Measurements from ENCODE around the gene MADD.

MADD gene

DNA sequence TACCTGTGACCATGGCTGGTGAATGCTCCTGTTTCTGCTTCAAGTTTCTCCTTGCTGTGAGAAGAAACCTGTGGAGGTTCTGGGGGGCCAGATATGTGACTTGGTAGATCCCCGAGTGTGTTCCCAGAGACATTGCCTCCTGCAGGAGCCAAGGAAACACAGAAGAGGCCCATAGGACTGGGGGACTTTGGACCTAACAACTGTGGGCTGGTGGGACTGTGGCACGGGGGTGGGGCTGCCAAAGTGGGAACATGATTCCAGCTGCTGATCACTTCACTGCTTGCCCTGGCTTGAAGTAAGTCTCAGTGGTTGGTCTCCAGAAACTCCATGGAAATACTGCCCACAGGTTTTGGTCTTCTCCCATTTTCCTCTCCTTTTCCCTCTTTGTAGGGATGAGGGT lies 16.3 kb upstream of the MADD start:
- no peak for DNase-seq

GRCh38 chr11:47254386-47254785 lies 15.5 kb upstream of the MADD start:
- DNase-seq, result no peak

DNA sequence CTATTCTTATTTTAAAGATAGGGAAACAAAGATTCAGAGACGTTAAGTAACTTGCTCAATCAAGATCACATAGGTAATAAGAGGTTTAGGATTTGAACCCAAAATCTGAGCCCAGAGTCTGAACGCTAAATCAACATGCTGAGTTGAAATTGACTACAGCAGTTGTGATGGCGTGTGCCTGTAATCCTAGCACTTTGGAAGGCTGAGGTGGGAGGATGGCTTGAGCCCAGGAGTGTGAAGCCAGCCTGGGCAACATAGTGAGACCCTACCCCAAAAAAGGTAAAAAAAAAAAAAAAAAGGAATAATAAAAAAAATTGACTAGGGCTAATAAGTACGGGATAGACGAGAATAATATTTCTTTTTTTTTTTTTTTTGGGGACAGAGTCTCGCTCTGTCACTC lies 13.6 kb upstream of the MADD start:
- DNase-seq, result no peak

- no peak for DNase-seq
These were observed 12.8 kb upstream of the MADD start for GRCh38 chr11:47257177-47257516.

- peak; percentile 71 for DNase-seq
These were observed 12.2 kb upstream of the MADD start, which contains the start of gene NR1H3 for GRCh38 chr11:47257517-47258316. TSS of gene NR1H3 (plus strand) at chr11:47257996. CDS start at chr11:47259217, 1,221 bp downstream.

DNA sequence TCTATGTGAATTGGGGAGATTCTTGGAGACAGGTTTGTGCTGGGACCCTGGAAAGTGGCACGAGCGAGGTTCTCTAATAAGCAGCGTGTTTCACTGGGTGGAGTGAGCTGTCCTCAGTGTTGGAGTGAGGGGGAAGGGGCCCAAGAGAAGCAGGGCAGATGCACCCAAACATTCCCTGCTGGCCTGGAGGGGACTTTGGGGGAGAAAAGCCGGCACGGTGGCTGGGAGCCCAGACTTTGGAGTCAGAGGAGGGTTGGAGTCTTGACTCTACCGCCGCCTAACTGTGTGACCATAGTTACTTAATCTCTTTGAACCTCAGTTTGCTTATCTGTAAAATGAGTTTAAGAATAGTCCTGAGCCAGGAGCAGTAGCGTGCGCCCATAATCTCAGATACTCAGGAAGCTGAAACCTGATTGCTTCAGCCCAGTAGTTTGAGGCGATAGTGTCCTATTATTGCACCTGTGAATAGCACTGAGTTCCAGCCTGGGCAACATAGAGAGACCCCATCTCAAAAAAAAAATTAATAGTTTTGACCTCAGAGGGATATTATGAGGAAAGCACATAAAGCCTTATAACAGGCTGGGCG lies 11.5 kb upstream of the MADD start:
- peak; percentile 64 for DNase-seq

GRCh38 chr11:47259232-47259977 lies 10.5 kb upstream of the MADD start:
- DNase-seq, result peak; percentile 77

- no peak for DNase-seq
These were observed 9.6 kb upstream of the MADD start for GRCh38 chr11:47260366-47260765.

GRCh38 chr11:47261291-47261800 lies 8.6 kb upstream of the MADD start:
- DNase-seq, result no peak

GRCh38 chr11:47264119-47264518 lies 5.8 kb upstream of the MADD start:
- no peak for DNase-seq

DNA sequence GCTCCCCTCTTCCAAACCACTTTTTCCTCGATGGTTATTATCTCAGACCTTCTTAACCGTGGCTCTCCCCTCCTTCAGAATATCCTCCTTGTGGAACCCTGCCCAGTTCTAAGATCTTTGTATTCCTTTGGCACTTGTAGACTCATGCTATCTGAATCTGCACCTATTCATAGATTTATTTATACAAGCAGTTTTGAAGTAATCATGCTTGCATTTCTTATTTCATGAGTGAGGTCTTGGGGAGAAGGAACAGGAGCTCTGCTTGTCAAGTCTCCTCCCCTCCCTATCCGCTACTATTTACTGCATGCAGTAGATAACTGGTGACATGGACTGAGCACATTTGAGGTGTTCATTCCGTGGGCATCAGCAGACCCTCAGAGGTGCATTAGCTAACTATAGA lies 5.4 kb upstream of the MADD start:
- DNase-seq, result peak; percentile 51

- DNase-seq, result no peak
These were observed 2.1 kb upstream of the MADD start for GRCh38 chr11:47267876-47268275.

- DNase-seq, result no peak
These were observed 1.4 kb upstream of the MADD start for GRCh38 chr11:47268448-47269001.

DNA sequence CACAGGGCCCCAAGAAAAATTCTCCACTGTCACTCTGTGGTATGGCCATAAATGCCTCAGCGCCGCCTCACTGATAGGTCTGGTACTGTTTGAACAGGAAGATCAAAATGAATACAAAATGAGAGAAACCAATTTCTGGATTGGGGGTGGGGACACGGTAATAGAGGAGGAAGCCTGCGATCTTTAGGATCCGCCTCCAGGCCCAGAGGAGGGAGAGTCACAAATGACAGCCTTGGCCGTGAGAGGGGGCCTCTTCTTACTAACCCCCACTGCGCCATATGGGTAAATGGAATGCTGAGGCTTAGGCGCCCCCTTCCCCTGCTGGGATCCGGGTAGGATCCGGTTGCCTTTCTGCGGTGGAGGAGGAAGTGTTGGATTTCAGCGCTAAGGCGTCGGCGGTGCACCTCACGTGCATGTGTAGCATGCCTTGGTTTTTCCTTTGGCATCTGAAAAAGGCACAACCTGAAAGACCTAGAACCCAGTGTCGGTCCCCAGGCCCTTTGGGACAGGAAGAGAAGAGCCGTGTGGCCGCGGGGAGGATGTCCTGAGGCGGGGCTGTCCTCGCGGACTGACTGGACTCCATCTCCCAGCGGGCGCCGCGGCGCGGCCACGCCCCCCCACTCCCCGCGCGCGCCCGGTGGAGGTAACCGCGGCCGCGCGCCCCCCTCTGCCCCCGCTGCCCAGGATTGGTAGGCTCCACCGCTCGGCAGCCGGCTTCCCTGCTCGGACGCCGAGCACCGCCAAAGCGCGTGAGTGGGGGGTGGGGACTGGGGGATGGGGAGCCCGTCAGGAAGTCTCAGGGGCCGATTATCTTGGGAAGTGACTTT lies 718 bp upstream of the MADD start:
- DNase-seq, result peak; percentile 96

DNA sequence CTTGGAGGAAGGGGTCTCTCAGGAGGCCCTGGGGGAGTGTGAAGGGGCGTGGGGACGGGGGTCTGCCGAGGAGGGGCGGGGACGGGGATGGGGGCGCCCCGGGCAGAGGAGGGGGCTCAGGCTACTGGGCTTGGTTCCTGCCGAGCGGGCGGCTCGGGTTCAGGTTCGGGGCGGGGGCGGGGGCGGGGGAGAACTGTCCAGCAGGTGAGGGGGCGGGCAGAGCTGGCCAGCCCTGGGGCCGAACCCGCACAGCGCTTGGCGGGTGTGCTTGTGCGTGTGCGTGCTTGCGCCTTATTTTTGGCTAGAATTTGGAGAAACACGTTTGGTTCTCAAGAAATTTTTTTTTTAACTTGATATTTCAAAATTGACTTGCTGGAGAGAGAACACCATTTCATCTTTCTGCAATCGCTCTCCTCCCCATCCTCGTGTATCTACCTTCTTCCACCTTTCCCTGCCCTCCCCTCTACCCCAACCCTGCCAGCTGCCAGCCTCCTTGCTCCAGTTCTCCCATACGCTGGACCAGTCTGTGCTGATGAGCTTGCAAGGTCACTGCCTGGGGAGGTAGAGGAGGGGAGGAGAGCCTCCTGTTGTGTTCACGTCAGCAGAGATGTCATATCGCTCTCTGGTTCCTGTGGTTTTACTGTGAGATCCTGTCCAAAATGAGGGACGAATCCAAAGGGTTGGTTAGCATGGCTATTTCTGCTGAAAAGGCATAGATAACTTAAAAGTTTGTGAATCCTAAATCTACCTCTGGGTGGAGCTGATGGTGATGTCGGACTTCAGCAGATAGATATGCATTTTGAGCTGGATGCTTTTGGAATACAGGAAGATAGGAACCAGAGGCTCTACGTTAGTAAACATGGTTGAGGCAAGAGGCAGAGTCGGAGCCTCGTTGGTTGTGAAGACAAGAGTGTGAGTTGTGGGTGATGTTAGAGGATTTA lies 668 bp downstream of the MADD start:
- DNase-seq, result peak; percentile 69

DNA sequence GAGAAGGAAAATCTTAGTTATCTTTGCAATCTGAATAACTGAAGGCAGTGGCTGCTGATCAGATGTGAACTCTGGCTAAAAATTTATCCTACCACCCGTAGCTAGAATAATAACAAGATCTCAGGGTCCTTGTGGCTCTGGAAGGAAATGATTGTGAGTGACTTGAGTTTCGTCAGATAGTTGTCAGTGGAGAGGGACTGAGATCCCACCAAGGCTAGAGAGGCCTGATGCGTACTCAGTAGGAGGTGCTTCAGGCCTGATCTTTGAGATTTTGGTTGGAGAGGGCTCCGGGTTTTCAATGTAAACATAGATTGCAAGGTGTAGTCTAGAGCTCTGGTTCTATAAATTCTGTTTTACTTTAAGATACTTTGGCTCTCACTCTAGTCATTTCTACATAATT lies 1.4 kb downstream of the MADD start:
- DNase-seq, result peak; percentile 52

DNA sequence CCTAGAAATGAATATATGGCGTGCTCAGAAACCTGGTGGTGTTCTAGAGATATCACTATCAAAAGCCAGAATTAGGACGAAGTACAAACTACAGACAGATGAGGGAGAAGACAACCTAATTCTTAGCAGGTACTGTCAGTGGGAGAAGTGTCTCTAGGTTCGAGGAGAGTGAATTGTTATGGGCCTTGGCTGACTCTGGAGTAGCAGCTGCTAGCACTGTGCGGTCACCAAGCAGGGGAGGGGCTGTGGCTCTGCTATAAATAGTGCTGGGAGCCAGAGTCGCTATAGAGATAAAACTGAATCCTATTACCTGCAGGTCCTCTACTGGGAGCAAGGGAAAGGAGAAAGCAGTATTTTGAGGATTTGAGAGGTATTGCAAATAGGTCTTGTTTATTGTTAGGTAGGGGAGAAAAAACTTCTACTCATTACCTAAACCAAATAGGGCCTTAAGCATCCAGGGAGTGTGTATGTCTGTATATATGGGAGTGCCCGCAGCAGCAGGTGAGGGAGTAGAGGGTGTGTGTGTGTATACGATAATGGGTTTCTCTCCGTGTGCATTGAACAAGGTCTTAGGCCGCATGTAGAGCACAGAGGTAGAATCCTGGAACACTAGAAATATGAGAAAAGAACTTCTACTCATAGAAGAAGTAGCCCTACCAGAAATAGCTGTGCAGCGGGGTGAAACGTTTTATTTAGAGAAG lies 2.2 kb downstream of the MADD start:
- peak; percentile 71 for DNase-seq

DNA sequence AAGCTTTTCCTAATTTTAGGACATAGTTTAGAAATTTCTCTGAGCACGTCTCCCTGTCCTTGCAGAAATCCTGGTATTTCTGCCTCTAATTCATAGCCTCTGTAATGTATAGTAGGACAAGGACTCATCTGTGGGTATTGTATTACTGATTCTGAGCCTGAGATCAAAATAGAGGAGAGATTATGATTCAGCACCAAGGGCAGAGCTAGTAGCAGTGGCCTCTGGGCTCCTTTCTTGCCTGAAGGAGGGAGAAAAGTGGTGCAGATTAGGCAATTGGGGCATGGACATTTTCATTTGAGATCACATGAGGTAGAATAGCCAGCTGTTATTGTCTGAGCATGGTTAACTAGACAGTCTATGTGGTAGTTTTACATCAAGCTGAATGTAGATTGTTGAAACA lies 2.8 kb downstream of the MADD start:
- peak; percentile 69 for DNase-seq

DNA sequence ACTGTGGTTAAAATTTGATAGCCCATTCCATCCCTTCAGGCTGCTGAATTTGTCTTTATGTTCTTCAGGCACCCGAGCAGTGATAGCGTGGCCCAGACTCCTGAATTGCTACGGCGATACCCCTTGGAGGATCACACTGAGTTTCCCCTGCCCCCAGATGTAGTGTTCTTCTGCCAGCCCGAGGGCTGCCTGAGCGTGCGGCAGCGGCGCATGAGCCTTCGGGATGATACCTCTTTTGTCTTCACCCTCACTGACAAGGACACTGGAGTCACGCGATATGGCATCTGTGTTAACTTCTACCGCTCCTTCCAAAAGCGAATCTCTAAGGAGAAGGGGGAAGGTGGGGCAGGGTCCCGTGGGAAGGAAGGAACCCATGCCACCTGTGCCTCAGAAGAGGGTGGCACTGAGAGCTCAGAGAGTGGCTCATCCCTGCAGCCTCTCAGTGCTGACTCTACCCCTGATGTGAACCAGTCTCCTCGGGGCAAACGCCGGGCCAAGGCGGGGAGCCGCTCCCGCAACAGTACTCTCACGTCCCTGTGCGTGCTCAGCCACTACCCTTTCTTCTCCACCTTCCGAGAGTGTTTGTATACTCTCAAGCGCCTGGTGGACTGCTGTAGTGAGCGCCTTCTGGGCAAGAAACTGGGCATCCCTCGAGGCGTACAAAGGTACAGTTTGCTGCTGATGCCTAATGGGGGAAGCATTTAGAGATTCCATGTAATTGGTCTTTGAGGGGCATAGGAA lies 4.7 kb downstream of the MADD start:
- no peak for DNase-seq

GRCh38 chr11:47276923-47277322 lies 7.0 kb downstream of the MADD start:
- peak; percentile 67 for DNase-seq
